OCI-LY7 (cell line): Measurements from ENCODE around the gene TNC. TPM values are rescaled to one million over a fixed set of nuclear protein-coding genes. Genes with fewer than 3 reads are reported as not detected.

Experiments
- BruUV-seq: library from RNA; stranded (reverse); fragments of 400-500 nt; replicated peaks from 2 replicates; lab custom pipeline; 2021; lab: Mats Ljungman, UMichigan
- CTCF ChIA-PET: fragments of 300-600 bp; sonication (Branson Sonifier 250); formaldehyde crosslinking; loops from one replicate; lab custom pipeline; 2022; ENCODE audit warnings: antibody characterized with exemption; ENCODE audit not compliant: unreplicated experiment; lab: Charles Lee
- POLR2A ChIA-PET: fragments of 300-600 bp; sonication (Branson Sonifier 250); formaldehyde crosslinking; loops from one replicate; lab custom pipeline; 2022; ENCODE audit warnings: antibody characterized with exemption; lab: Charles Lee
- DNase-seq: peaks from one replicate; pipeline ENCODE4 v3.0.0-alpha.2; 2015; ENCODE audit warnings: low spot score
- H2AFZ ChIP-seq: fragments of 200-600 bp; sonication (generic), shearing (Covaris generic); 2 replicates; pipeline ENCODE4 v1.6.1; 2014; ENCODE audit warnings: mild to moderate bottlenecking, antibody characterized with exemption, low read length, moderate library complexity
- H3K27ac ChIP-seq: fragments of 200-600 bp; sonication (generic); 2 replicates; pipeline ENCODE4 v1.5.1; 2014; ENCODE audit warnings: mixed run types, low read depth, mild to moderate bottlenecking, moderate library complexity, low read length, inconsistent platforms; ENCODE audit not compliant: poor library complexity, severe bottlenecking
- H3K36me3 ChIP-seq: fragments of 200-600 bp; sonication (generic); 2 replicates; pipeline ENCODE4 v1.6.1; 2014; ENCODE audit warnings: mild to moderate bottlenecking, antibody characterized with exemption, low read length, moderate library complexity, mixed read lengths; ENCODE audit not compliant: insufficient read depth
- H3K4me1 ChIP-seq: fragments of 200-600 bp; sonication (generic); 2 replicates; pipeline ENCODE4 v1.5.1; 2014; ENCODE audit warnings: mild to moderate bottlenecking, low read length; ENCODE audit not compliant: insufficient read depth, poor library complexity, severe bottlenecking
- H3K4me2 ChIP-seq: fragments of 200-600 bp; sonication (generic); 2 replicates; pipeline ENCODE4 v1.6.1; 2014; ENCODE audit warnings: mild to moderate bottlenecking, low read length
- H3K4me3 ChIP-seq: fragments of 200-600 bp; sonication (generic); 2 replicates; pipeline ENCODE4 v1.5.1; 2014; ENCODE audit warnings: mild to moderate bottlenecking, low read depth, low read length; ENCODE audit not compliant: poor library complexity, severe bottlenecking
- H3K79me2 ChIP-seq: fragments of 200-600 bp; sonication (generic); 2 replicates; pipeline ENCODE4 v1.6.1; 2016; ENCODE audit warnings: low read depth, mild to moderate bottlenecking, low read length, moderate library complexity, mixed read lengths; ENCODE audit not compliant: insufficient read depth
- H3K9me2 ChIP-seq: fragments of 200-600 bp; sonication (generic); 2 replicates; pipeline ENCODE4 v1.6.1; 2016; ENCODE audit warnings: mild to moderate bottlenecking, low read length, mixed read lengths; ENCODE audit not compliant: insufficient read depth
- H3K9me3 ChIP-seq: fragments of 200-600 bp; sonication (generic); 2 replicates; pipeline ENCODE4 v1.6.1; 2014; ENCODE audit warnings: mild to moderate bottlenecking, mixed run types, low read length, mixed read lengths
- H4K20me1 ChIP-seq: fragments of 200-600 bp; sonication (generic); 2 replicates; pipeline ENCODE4 v1.6.1; 2014; ENCODE audit warnings: mild to moderate bottlenecking, antibody characterized with exemption, low read length, moderate library complexity, mixed read lengths; ENCODE audit not compliant: insufficient read depth
- CTCF ChIP-seq: fragments of 200-600 bp; sonication (generic); conservative IDR thresholded peaks from 2 replicates; pipeline ENCODE4 v1.5.1; 2014; ENCODE audit warnings: mild to moderate bottlenecking, antibody characterized with exemption, low read length, moderate library complexity, mixed read lengths
- EZH2phosphoT487 ChIP-seq: fragments of 200-600 bp; sonication (generic); IDR thresholded peaks from 2 replicates; pipeline ENCODE4 v1.6.1; 2018; ENCODE audit warnings: low read depth, borderline replicate concordance, mild to moderate bottlenecking, mixed run types, antibody characterized with exemption, low read length, moderate library complexity, mixed read lengths
- intact Hi-C: fragments of 100-400 bp; cut with micrococcal nuclease; formaldehyde crosslinking; loops from one replicate; pipeline ENCODE4 v1.10.0; 2022; ENCODE audit not compliant: unreplicated experiment
- total RNA-seq, 2 experiments: library from RNA; depleted of rRNA in 1 of 2; stranded (reverse); fragments of >200 nt in 1 of 2; shearing (Covaris generic) in 1 of 2; gene quantifications; 2 replicates each; pipeline ENCODE4 v1.2.3, GENCODE V29; 2014 to 2022

Gene TNC
- total RNA-seq, 2 experiments from 2014 or later, result not detected

- no peaks in the 10 kb centered on the region for H3K9me3 ChIP-seq
- no peak overlapping the region for H2AFZ ChIP-seq
- no peak overlapping the region for H3K4me2 ChIP-seq
- H3K27ac ChIP-seq, result no peak overlapping the region
- intact Hi-C loops, result no loop called here
- DNase-seq, result no peak
- CTCF ChIA-PET, result no interaction called here
- no peaks in the 10 kb centered on the region for H3K9me2 ChIP-seq
- no peaks in the 10 kb centered on the region for H3K79me2 ChIP-seq
- no peak overlapping the region for H3K4me3 ChIP-seq
- no peaks in the 10 kb centered on the region for H4K20me1 ChIP-seq
- no TSS peak for BruUV-seq
- no peaks in the 10 kb centered on the region for H3K36me3 ChIP-seq
- POLR2A ChIA-PET, result no interaction called here
- TF ChIP-seq EZH2phosphoT487, result no peak
- no peak for TF ChIP-seq CTCF
- H3K4me1 ChIP-seq, result no peaks in the 10 kb centered on the region
These were observed 27.5 kb downstream of the TNC start for GRCh38 chr9:115090486-115090885.

- Histone ChIP-seq H3K4me1 (no peaks in the 10 kb centered on the region), H2AFZ (no peak overlapping the region), H3K4me3 (no peak overlapping the region), H3K9me2 (no peaks in the 10 kb centered on the region), H3K9me3 (no peaks in the 10 kb centered on the region), H3K4me2 (no peak overlapping the region), H3K79me2 (no peaks in the 10 kb centered on the region), H4K20me1 (no peaks in the 10 kb centered on the region), H3K36me3 (no peaks in the 10 kb centered on the region), H3K27ac (no peak overlapping the region)
- TF ChIP-seq CTCF, result no peak
- TF ChIP-seq EZH2phosphoT487, result no peak
- intact Hi-C loops, result no loop called here
- no TSS peak for BruUV-seq
- ChIA-PET POLR2A (no interaction called here), CTCF (no interaction called here)
- DNase-seq, result no peak
These were observed 29.1 kb downstream of the TNC start for GRCh38 chr9:115088860-115089259.

- no peaks in the 10 kb centered on the region for H3K79me2 ChIP-seq
These were observed 31.1 kb downstream of the TNC start for GRCh38 chr9:115086886-115087285.

More at GRCh38 chr9:115086886-115087285, 31.1 kb downstream of the TNC start:
- Histone ChIP-seq H3K4me2 (no peak overlapping the region), H4K20me1 (no peaks in the 10 kb centered on the region), H3K4me3 (no peak overlapping the region), H3K36me3 (no peaks in the 10 kb centered on the region), H3K4me1 (no peaks in the 10 kb centered on the region), H3K27ac (no peak overlapping the region), H3K9me3 (no peaks in the 10 kb centered on the region), H3K9me2 (no peaks in the 10 kb centered on the region), H2AFZ (no peak overlapping the region)
- TF ChIP-seq CTCF (no peak), EZH2phosphoT487 (no peak)
- BruUV-seq, result no TSS peak
- ChIA-PET POLR2A (no interaction called here), CTCF (no interaction called here)
- intact Hi-C loops, result no loop called here
- DNase-seq, result no peak
